ENCODE results near the gene WBP1L.

Gene WBP1L

DNA sequence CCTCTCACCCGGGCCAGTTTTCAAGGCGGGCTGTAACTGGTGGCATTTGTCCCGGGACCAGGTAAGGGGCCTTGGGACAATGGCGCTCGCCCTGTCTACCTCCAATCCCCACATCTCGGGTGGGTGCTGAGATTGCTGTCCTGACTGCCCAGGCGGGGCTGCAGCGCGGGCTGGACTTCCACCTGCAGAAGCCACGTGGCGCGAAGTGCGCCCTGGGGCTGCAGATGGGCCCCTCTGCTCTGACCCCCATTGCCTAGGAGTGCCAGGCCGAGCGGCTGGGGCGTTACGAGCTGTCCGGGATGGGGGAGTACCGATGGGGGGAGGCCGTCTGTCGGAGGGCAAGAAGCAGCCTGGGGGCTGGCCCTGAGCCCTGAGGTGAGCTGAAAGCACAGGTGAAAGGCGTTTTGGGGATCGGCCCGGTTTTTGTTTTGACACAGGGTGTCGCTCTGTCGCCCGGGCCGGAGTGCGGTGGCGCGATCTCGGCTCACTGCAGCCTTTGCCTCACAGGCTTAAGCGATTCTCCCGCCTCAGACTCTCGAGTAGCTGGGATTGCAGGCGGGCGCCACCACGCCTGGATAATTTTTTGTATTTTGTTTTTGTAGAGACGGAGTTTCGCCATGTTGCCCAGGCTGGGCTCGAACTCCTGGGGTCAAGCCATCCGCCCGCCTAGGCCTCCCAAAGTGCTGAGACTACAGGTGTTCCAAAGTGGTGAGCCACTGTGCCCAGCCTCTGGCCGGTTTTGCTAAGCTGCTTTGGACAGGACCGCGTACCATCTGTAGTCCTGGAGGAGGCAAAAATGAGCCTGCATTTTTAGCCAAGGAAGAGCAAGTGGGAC, 28.9 kb upstream of the WBP1L start, which contains the start of gene SFXN2 (continued):
- TF ChIP-seq GLI2 (tag by site-specific recombination; IDR thresholded peaks at IDR 0.05; ENCODE audit: borderline replicate concordance, low read depth), result no peak
- TF ChIP-seq, protein P1, sequence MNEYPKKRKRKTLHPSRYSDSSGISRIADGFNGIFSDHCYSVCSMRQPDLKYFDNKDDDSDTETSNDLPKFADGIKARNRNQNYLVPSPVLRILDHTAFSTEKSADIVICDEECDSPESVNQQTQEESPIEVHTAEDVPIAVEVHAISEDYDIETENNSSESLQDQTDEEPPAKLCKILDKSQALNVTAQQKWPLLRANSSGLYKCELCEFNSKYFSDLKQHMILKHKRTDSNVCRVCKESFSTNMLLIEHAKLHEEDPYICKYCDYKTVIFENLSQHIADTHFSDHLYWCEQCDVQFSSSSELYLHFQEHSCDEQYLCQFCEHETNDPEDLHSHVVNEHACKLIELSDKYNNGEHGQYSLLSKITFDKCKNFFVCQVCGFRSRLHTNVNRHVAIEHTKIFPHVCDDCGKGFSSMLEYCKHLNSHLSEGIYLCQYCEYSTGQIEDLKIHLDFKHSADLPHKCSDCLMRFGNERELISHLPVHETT (tag by site-specific recombination; IDR thresholded peaks at IDR 0.05), result peak; percentile 49; the same call in 1 of the 2 replicates
- TF ChIP-seq, protein P2, sequence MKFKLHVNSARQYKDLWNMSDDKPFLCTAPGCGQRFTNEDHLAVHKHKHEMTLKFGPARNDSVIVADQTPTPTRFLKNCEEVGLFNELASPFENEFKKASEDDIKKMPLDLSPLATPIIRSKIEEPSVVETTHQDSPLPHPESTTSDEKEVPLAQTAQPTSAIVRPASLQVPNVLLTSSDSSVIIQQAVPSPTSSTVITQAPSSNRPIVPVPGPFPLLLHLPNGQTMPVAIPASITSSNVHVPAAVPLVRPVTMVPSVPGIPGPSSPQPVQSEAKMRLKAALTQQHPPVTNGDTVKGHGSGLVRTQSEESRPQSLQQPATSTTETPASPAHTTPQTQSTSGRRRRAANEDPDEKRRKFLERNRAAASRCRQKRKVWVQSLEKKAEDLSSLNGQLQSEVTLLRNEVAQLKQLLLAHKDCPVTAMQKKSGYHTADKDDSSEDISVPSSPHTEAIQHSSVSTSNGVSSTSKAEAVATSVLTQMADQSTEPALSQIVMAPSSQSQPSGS (tag by site-specific recombination; IDR thresholded peaks at IDR 0.05; ENCODE audit: low read depth), result no peak
- TF ChIP-seq ZBTB17 (tag by site-specific recombination; IDR thresholded peaks at IDR 0.05), result peak; percentile 92
- no peak for TF ChIP-seq ZNF791 (tag by site-specific recombination; IDR thresholded peaks at IDR 0.05)
- TF ChIP-seq ZNF548 (tag by site-specific recombination; IDR thresholded peaks at IDR 0.05), result no peak
- no peak for TF ChIP-seq TRIM28 (IDR thresholded peaks at IDR 0.05; ENCODE audit: borderline replicate concordance, low read length)
- no peak for TF ChIP-seq ZNF16 (tag by site-specific recombination; IDR thresholded peaks at IDR 0.05; ENCODE audit: low read depth)
- TF ChIP-seq ZNF311 (tag by site-specific recombination; IDR thresholded peaks at IDR 0.05; ENCODE audit: borderline replicate concordance), result no peak
- TF ChIP-seq ZNF239 (tag by site-specific recombination; IDR thresholded peaks at IDR 0.05), result no peak
- no peak for TF ChIP-seq ZNF621 (tag by site-specific recombination; IDR thresholded peaks at IDR 0.05)
- TF ChIP-seq YY1 (tag by site-specific recombination; IDR thresholded peaks at IDR 0.05), result peak; percentile 72; the same call in 1 of the 2 replicates
- no peak for TF ChIP-seq SP2 (tag by site-specific recombination; IDR thresholded peaks at IDR 0.05)
- TF ChIP-seq, protein P3, sequence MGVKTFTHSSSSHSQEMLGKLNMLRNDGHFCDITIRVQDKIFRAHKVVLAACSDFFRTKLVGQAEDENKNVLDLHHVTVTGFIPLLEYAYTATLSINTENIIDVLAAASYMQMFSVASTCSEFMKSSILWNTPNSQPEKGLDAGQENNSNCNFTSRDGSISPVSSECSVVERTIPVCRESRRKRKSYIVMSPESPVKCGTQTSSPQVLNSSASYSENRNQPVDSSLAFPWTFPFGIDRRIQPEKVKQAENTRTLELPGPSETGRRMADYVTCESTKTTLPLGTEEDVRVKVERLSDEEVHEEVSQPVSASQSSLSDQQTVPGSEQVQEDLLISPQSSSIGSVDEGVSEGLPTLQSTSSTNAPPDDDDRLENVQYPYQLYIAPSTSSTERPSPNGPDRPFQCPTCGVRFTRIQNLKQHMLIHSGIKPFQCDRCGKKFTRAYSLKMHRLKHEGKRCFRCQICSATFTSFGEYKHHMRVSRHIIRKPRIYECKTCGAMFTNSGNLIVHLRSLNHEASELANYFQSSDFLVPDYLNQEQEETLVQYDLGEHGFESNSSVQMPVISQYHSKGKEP (tag by site-specific recombination; IDR thresholded peaks at IDR 0.05), result no peak
- TF ChIP-seq, protein P4, sequence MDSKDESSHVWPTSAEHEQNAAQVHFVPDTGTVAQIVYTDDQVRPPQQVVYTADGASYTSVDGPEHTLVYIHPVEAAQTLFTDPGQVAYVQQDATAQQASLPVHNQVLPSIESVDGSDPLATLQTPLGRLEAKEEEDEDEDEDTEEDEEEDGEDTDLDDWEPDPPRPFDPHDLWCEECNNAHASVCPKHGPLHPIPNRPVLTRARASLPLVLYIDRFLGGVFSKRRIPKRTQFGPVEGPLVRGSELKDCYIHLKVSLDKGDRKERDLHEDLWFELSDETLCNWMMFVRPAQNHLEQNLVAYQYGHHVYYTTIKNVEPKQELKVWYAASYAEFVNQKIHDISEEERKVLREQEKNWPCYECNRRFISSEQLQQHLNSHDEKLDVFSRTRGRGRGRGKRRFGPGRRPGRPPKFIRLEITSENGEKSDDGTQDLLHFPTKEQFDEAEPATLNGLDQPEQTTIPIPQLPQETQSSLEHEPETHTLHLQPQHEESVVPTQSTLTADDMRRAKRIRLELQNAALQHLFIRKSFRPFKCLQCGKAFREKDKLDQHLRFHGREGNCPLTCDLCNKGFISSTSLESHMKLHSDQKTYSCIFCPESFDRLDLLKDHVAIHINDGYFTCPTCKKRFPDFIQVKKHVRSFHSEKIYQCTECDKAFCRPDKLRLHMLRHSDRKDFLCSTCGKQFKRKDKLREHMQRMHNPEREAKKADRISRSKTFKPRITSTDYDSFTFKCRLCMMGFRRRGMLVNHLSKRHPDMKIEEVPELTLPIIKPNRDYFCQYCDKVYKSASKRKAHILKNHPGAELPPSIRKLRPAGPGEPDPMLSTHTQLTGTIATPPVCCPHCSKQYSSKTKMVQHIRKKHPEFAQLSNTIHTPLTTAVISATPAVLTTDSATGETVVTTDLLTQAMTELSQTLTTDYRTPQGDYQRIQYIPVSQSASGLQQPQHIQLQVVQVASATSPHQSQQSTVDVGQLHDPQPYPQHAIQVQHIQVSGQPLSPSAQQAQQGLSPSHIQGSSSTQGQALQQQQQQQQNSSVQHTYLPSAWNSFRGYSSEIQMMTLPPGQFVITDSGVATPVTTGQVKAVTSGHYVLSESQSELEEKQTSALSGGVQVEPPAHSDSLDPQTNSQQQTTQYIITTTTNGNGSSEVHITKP (tag by site-specific recombination; IDR thresholded peaks at IDR 0.05), result peak; percentile 43
- no peak for TF ChIP-seq ZNF133 (tag by site-specific recombination; IDR thresholded peaks at IDR 0.05)
- TF ChIP-seq ZNF324 (tag by site-specific recombination; IDR thresholded peaks at IDR 0.05), result peak; percentile 64; the same call in 1 of the 2 replicates
- no peak for TF ChIP-seq ZNF169 (tag by site-specific recombination; IDR thresholded peaks at IDR 0.05)
- no peak for TF ChIP-seq ZNF214 (tag by site-specific recombination; IDR thresholded peaks at IDR 0.05; ENCODE audit: borderline replicate concordance)
- TF ChIP-seq, protein P5, sequence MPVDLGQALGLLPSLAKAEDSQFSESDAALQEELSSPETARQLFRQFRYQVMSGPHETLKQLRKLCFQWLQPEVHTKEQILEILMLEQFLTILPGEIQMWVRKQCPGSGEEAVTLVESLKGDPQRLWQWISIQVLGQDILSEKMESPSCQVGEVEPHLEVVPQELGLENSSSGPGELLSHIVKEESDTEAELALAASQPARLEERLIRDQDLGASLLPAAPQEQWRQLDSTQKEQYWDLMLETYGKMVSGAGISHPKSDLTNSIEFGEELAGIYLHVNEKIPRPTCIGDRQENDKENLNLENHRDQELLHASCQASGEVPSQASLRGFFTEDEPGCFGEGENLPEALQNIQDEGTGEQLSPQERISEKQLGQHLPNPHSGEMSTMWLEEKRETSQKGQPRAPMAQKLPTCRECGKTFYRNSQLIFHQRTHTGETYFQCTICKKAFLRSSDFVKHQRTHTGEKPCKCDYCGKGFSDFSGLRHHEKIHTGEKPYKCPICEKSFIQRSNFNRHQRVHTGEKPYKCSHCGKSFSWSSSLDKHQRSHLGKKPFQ (tag by site-specific recombination; IDR thresholded peaks at IDR 0.05), result no peak
- peak; percentile 71; the same call in 1 of the 2 replicates for TF ChIP-seq GLI4 (tag by site-specific recombination; IDR thresholded peaks at IDR 0.05)
- TF ChIP-seq, protein P6, sequence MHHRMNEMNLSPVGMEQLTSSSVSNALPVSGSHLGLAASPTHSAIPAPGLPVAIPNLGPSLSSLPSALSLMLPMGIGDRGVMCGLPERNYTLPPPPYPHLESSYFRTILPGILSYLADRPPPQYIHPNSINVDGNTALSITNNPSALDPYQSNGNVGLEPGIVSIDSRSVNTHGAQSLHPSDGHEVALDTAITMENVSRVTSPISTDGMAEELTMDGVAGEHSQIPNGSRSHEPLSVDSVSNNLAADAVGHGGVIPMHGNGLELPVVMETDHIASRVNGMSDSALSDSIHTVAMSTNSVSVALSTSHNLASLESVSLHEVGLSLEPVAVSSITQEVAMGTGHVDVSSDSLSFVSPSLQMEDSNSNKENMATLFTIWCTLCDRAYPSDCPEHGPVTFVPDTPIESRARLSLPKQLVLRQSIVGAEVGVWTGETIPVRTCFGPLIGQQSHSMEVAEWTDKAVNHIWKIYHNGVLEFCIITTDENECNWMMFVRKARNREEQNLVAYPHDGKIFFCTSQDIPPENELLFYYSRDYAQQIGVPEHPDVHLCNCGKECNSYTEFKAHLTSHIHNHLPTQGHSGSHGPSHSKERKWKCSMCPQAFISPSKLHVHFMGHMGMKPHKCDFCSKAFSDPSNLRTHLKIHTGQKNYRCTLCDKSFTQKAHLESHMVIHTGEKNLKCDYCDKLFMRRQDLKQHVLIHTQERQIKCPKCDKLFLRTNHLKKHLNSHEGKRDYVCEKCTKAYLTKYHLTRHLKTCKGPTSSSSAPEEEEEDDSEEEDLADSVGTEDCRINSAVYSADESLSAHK (tag by site-specific recombination; IDR thresholded peaks at IDR 0.05), result 0 out of 2 replicates have a peak, but pooled peaks have one; percentile 7
- peak; percentile 37; the same call in 1 of the 2 replicates for TF ChIP-seq ZFHX2 (tag by site-specific recombination; conservative IDR thresholded peaks at IDR 0.05)
- peak; percentile 87 for TF ChIP-seq ZEB2 (tag by site-specific recombination; IDR thresholded peaks at IDR 0.05)
- no peak for TF ChIP-seq ZNF48 (tag by site-specific recombination; IDR thresholded peaks at IDR 0.05)
